HEK293 (cell line): Measurements from ENCODE around the gene FMN1.

Experiments used
- CTCF ChIA-PET: fragments of 350-600 bp; formaldehyde crosslinking; extraction: SDS; loops from one replicate; lab custom pipeline; 2021; ENCODE audit warnings: antibody characterized with exemption; lab: Yijun Ruan, JAX
- POLR2A ChIA-PET: fragments of 300-600 bp; formaldehyde crosslinking; extraction: SDS; loops from one replicate; lab custom pipeline; 2020; ENCODE audit warnings: antibody characterized with exemption, inconsistent platforms; lab: Yijun Ruan, JAX
- H3K27ac ChIP-seq: fragments of 200-500 bp; sonication (Bioruptor generic); 2 replicates; pipeline ENCODE4 v1.5.1; 2014; ENCODE audit warnings: low read depth, low read length, control low read depth, inconsistent platforms; ENCODE audit errors: extremely low read depth
- H3K36me3 ChIP-seq, 2 experiments: fragments of 200-500 bp in 1 of 2; sonication (Bioruptor generic) in 1 of 2; 1 replicate in 1 of 2; 2 replicates in 1 of 2; pipeline ENCODE4 v1.5.1; 2014 to 2017; ENCODE audit warnings: inconsistent platforms in 2 of 2, low read length in 2 of 2; ENCODE audit not compliant: control insufficient read depth in 2 of 2, insufficient read depth in 1 of 2
- H3K4me1 ChIP-seq: fragments of 200-500 bp; sonication (Bioruptor generic); 2 replicates; pipeline ENCODE4 v1.5.1; 2014; ENCODE audit warnings: mild to moderate bottlenecking, low read length, inconsistent platforms; ENCODE audit not compliant: control insufficient read depth, insufficient read depth
- H3K4me3 ChIP-seq: 2 replicates; pipeline ENCODE4 v1.5.1; 2011; ENCODE audit warnings: low read depth, mild to moderate bottlenecking, control low read depth, low read length, moderate library complexity
- H3K9me3 ChIP-seq: fragments of 200-500 bp; sonication (Bioruptor generic); 2 replicates; pipeline ENCODE4 v1.5.1; 2014; ENCODE audit warnings: low read depth, low read length, inconsistent platforms; ENCODE audit not compliant: control insufficient read depth, insufficient read depth
- CTCF ChIP-seq: fragments of 450-650 bp; formaldehyde crosslinking; IDR thresholded peaks from 2 replicates; pipeline ENCODE4 v1.5.1; 2016; ENCODE audit warnings: missing biosample characterization, missing genetic modification characterization
- EGR2 ChIP-seq: fragments of 450-650 bp; formaldehyde crosslinking; IDR thresholded peaks from 2 replicates; pipeline ENCODE4 v1.5.1; 2016; ENCODE audit warnings: low read depth, missing biosample characterization, missing genetic modification characterization
- GFI1B ChIP-seq: fragments of 450-650 bp; formaldehyde crosslinking; IDR thresholded peaks from 2 replicates; pipeline ENCODE4 v1.5.1; 2016; ENCODE audit warnings: missing biosample characterization, missing genetic modification characterization
- GLIS2 ChIP-seq: fragments of 450-650 bp; formaldehyde crosslinking; IDR thresholded peaks from 2 replicates; pipeline ENCODE4 v1.5.1; 2016; ENCODE audit warnings: missing biosample characterization, missing genetic modification characterization
- KLF10 ChIP-seq: fragments of 450-650 bp; IDR thresholded peaks from 2 replicates; pipeline ENCODE4 v1.5.1; 2018; ENCODE audit warnings: missing biosample characterization, mild to moderate bottlenecking, missing genetic modification characterization
- MYNN ChIP-seq: fragments of 450-650 bp; formaldehyde crosslinking; IDR thresholded peaks from 2 replicates; pipeline ENCODE4 v1.5.1; 2016; ENCODE audit warnings: missing biosample characterization, missing genetic modification characterization, borderline replicate concordance
- TSHZ1 ChIP-seq: fragments of 450-650 bp; formaldehyde crosslinking; IDR thresholded peaks from 2 replicates; pipeline ENCODE4 v1.5.1; 2016; ENCODE audit warnings: missing biosample characterization, missing genetic modification characterization, borderline replicate concordance
- ZFHX2 ChIP-seq: fragments of 450-650 bp; formaldehyde crosslinking; conservative IDR thresholded peaks from 2 replicates; pipeline ENCODE4 v1.5.1; 2016; ENCODE audit warnings: missing biosample characterization, missing genetic modification characterization
- ZNF146 ChIP-seq: fragments of 450-650 bp; formaldehyde crosslinking; IDR thresholded peaks from 2 replicates; pipeline ENCODE4 v1.5.1; 2016; ENCODE audit warnings: missing biosample characterization, missing genetic modification characterization
- ZNF23 ChIP-seq: fragments of 450-650 bp; formaldehyde crosslinking; IDR thresholded peaks from 2 replicates; pipeline ENCODE4 v1.5.1; 2016; ENCODE audit warnings: missing biosample characterization, missing genetic modification characterization, borderline replicate concordance
- ZNF280D ChIP-seq: fragments of 450-650 bp; formaldehyde crosslinking; IDR thresholded peaks from 2 replicates; pipeline ENCODE4 v1.5.1; 2016; ENCODE audit warnings: missing biosample characterization, missing genetic modification characterization
- ZNF394 ChIP-seq: fragments of 450-650 bp; formaldehyde crosslinking; IDR thresholded peaks from 2 replicates; pipeline ENCODE4 v1.5.1; 2016; ENCODE audit warnings: missing biosample characterization, missing genetic modification characterization, mild to moderate bottlenecking, moderate library complexity, borderline replicate concordance
- TF ChIP-seq, protein P1 (sequence below): fragments of 450-650 bp; formaldehyde crosslinking; conservative IDR thresholded peaks from 2 replicates; pipeline ENCODE4 v1.5.1; 2016; ENCODE audit warnings: low read depth, missing biosample characterization, missing genetic modification characterization
- TF ChIP-seq, protein P2 (sequence below): fragments of 450-650 bp; formaldehyde crosslinking; IDR thresholded peaks from 2 replicates; pipeline ENCODE4 v1.5.1; 2016; ENCODE audit warnings: missing biosample characterization, missing genetic modification characterization

Gene FMN1

GRCh38 chr15:32781781-32782180 lies 412.7 kb downstream of the FMN1 start (continued):
- TF ChIP-seq ZNF394 (tag by site-specific recombination) (no peak), CTCF (tag by site-specific recombination) (no peak), KLF10 (tag by site-specific recombination) (no peak)
- TF ChIP-seq, all 188 proteins: peak for 0

- no peaks in the 10 kb centered on the region for H3K9me3 ChIP-seq
- no peak overlapping the region for H3K27ac ChIP-seq
- no peak overlapping the region for H3K4me3 ChIP-seq
- POLR2A ChIA-PET = no interaction called here
- no peak for TF ChIP-seq GFI1B (tag by site-specific recombination)
- peak; percentile 74 for TF ChIP-seq ZNF146 (tag by site-specific recombination)
- TF ChIP-seq ZNF280D (tag by site-specific recombination) = no peak
- no peak for TF ChIP-seq MYNN (tag by site-specific recombination)
- TF ChIP-seq TSHZ1 = no peak
- TF ChIP-seq ZNF23 (tag by site-specific recombination) = no peak
- no peaks in the 10 kb centered on the region for H3K36me3 ChIP-seq
- CTCF ChIA-PET = no interaction called here
- H3K4me1 ChIP-seq = no peaks in the 10 kb centered on the region
These were observed 415.9 kb downstream of the FMN1 start for GRCh38 chr15:32778391-32779176.

DNA sequence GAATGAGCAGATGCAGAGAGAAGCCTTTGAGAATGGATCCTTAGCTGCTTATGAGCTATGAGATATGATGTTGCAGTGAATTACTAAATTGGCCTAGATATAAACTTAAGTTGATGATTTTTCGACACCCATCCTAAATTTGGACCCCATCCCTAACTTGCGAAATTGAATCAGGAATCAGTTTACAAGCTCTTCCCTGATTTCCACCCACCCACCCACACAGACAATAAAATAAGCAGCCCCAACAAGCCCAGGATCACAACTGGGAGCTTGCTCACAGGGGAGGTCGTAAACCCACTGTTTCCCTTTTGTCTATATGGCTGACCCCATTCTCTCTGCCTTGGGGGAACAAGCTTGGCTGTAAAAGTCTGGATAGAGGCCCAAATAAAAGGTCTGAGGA lies 419.4 kb downstream of the FMN1 start:
- no peak overlapping the region for H3K27ac ChIP-seq
- CTCF ChIA-PET = interaction anchor here (0.7 to 1.1 kb wide), 3 partner anchors 69 to 112 kb away, joined by 3 to 4 read pairs (median 3); no protein-coding TSS in a partner anchor
- TF ChIP-seq, protein P1, sequence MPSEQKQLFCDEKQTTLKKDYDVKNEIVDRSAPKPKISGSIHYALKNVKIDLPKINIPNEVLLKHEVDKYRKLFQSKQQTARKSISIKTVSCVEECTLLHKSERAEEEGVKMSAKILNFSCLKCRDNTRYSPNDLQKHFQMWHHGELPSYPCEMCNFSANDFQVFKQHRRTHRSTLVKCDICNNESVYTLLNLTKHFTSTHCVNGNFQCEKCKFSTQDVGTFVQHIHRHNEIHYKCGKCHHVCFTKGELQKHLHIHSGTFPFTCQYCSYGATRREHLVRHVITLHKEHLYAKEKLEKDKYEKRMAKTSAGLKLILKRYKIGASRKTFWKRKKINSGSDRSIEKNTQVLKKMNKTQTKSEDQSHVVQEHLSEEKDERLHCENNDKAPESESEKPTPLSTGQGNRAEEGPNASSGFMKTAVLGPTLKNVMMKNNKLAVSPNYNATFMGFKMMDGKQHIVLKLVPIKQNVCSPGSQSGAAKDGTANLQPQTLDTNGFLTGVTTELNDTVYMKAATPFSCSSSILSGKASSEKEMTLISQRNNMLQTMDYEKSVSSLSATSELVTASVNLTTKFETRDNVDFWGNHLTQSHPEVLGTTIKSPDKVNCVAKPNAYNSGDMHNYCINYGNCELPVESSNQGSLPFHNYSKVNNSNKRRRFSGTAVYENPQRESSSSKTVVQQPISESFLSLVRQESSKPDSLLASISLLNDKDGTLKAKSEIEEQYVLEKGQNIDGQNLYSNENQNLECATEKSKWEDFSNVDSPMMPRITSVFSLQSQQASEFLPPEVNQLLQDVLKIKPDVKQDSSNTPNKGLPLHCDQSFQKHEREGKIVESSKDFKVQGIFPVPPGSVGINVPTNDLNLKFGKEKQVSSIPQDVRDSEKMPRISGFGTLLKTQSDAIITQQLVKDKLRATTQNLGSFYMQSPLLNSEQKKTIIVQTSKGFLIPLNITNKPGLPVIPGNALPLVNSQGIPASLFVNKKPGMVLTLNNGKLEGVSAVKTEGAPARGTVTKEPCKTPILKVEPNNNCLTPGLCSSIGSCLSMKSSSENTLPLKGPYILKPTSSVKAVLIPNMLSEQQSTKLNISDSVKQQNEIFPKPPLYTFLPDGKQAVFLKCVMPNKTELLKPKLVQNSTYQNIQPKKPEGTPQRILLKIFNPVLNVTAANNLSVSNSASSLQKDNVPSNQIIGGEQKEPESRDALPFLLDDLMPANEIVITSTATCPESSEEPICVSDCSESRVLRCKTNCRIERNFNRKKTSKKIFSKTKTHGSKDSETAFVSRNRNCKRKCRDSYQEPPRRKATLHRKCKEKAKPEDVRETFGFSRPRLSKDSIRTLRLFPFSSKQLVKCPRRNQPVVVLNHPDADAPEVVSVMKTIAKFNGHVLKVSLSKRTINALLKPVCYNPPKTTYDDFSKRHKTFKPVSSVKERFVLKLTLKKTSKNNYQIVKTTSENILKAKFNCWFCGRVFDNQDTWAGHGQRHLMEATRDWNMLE (tag by site-specific recombination) = no peak
- TF ChIP-seq GLIS2 (no peak), ZFHX2 (tag by site-specific recombination) (peak; percentile 75), EGR2 (tag by site-specific recombination) (peak; percentile 55; the same call in 1 of the 2 replicates)
- TF ChIP-seq, protein P2, sequence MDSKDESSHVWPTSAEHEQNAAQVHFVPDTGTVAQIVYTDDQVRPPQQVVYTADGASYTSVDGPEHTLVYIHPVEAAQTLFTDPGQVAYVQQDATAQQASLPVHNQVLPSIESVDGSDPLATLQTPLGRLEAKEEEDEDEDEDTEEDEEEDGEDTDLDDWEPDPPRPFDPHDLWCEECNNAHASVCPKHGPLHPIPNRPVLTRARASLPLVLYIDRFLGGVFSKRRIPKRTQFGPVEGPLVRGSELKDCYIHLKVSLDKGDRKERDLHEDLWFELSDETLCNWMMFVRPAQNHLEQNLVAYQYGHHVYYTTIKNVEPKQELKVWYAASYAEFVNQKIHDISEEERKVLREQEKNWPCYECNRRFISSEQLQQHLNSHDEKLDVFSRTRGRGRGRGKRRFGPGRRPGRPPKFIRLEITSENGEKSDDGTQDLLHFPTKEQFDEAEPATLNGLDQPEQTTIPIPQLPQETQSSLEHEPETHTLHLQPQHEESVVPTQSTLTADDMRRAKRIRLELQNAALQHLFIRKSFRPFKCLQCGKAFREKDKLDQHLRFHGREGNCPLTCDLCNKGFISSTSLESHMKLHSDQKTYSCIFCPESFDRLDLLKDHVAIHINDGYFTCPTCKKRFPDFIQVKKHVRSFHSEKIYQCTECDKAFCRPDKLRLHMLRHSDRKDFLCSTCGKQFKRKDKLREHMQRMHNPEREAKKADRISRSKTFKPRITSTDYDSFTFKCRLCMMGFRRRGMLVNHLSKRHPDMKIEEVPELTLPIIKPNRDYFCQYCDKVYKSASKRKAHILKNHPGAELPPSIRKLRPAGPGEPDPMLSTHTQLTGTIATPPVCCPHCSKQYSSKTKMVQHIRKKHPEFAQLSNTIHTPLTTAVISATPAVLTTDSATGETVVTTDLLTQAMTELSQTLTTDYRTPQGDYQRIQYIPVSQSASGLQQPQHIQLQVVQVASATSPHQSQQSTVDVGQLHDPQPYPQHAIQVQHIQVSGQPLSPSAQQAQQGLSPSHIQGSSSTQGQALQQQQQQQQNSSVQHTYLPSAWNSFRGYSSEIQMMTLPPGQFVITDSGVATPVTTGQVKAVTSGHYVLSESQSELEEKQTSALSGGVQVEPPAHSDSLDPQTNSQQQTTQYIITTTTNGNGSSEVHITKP (tag by site-specific recombination) = no peak

More for the DNA sequence above, 419.4 kb downstream of the FMN1 start:
- Histone ChIP-seq H3K4me1 (no peaks in the 10 kb centered on the region), H3K36me3 (no peaks in the 10 kb centered on the region), H3K4me3 (no peak overlapping the region), H3K9me3 (no peaks in the 10 kb centered on the region)
- POLR2A ChIA-PET = no interaction called here
